ENCODE measurements around the gene DNASE2.
"Not testable (repeated sequence)": the region's sequence is repeated elsewhere in the genome, so short reads cannot be mapped to it uniquely, and the experiment has no call there.

Gene DNASE2

DNA sequence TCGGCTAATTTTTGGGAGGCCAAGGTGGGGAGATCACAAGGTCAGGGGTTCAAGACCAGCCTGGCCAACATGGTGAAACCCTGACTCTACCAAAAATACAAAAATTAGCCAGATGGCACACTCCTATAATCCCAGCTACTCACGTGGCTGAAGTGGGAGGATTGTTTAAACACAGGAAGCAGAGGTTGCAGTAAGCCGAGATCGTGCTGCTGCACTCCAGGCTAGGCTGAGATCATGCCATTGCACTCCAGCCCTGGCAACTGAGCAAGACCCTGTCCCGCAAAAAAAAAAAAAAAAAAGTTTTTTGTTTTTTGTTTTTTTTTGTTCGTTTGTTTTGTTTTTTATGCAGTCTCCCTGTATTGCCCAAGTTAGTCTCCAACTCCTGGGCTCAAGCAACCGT lies 21.7 kb downstream of the DNASE2 start:
- TF ChIP-seq, protein P1, sequence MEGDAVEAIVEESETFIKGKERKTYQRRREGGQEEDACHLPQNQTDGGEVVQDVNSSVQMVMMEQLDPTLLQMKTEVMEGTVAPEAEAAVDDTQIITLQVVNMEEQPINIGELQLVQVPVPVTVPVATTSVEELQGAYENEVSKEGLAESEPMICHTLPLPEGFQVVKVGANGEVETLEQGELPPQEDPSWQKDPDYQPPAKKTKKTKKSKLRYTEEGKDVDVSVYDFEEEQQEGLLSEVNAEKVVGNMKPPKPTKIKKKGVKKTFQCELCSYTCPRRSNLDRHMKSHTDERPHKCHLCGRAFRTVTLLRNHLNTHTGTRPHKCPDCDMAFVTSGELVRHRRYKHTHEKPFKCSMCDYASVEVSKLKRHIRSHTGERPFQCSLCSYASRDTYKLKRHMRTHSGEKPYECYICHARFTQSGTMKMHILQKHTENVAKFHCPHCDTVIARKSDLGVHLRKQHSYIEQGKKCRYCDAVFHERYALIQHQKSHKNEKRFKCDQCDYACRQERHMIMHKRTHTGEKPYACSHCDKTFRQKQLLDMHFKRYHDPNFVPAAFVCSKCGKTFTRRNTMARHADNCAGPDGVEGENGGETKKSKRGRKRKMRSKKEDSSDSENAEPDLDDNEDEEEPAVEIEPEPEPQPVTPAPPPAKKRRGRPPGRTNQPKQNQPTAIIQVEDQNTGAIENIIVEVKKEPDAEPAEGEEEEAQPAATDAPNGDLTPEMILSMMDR (IDR thresholded peaks at IDR 0.05; ENCODE audit: low read depth, low read length, missing control alignments) = no peak
- H3K4me3 ChIP-seq (ENCODE audit: low read depth, low read length) = no peak overlapping the region
- DNase-seq = no peak
- H3K27ac ChIP-seq = no peak overlapping the region
- no peaks in the 10 kb centered on the region for H3K27me3 ChIP-seq (replicated peaks)
- no peaks in the 10 kb centered on the region for H3K36me3 ChIP-seq (replicated peaks)
- in situ Hi-C loops (cut with HindIII; ENCODE audit: low pct_ligation_motif_present, low sequenced_read_pairs) = no loop called here

GRCh38 chr19:12858041-12858928 lies 23.0 kb downstream of the DNASE2 start:
- no peak overlapping the region for H3K27ac ChIP-seq
- no peak overlapping the region for H3K4me3 ChIP-seq (ENCODE audit: low read depth, low read length)
- TF ChIP-seq, protein P1 (IDR thresholded peaks at IDR 0.05; ENCODE audit: low read depth, low read length, missing control alignments) = no peak
- no peak for DNase-seq
- in situ Hi-C loops (cut with HindIII; ENCODE audit: low pct_ligation_motif_present, low sequenced_read_pairs) = no loop called here
- no peaks in the 10 kb centered on the region for H3K36me3 ChIP-seq (replicated peaks)
- H3K27me3 ChIP-seq (replicated peaks) = no peaks in the 10 kb centered on the region

GRCh38 chr19:12856653-12857052 lies 24.6 kb downstream of the DNASE2 start:
- in situ Hi-C loops (cut with HindIII; ENCODE audit: low pct_ligation_motif_present, low sequenced_read_pairs) = no loop called here
- H3K27ac ChIP-seq = no peak overlapping the region
- no peak for DNase-seq
- no peak overlapping the region for H3K4me3 ChIP-seq (ENCODE audit: low read depth, low read length)
- H3K27me3 ChIP-seq (replicated peaks) = no peaks in the 10 kb centered on the region
- H3K36me3 ChIP-seq (replicated peaks) = no peaks in the 10 kb centered on the region
- TF ChIP-seq, protein P1 (IDR thresholded peaks at IDR 0.05; ENCODE audit: low read depth, low read length, missing control alignments) = no peak

- Histone ChIP-seq H3K4me3 (ENCODE audit: low read depth, low read length) (peak overlapping the region; percentile 24), H3K27me3 (replicated peaks) (no peaks in the 10 kb centered on the region), H3K36me3 (replicated peaks) (no peaks in the 10 kb centered on the region), H3K27ac (no peak overlapping the region)
- TF ChIP-seq, protein P1 (IDR thresholded peaks at IDR 0.05; ENCODE audit: low read depth, low read length, missing control alignments) = peak; percentile 72
- peak; percentile 63 for DNase-seq
- in situ Hi-C loops (cut with HindIII; ENCODE audit: low pct_ligation_motif_present, low sequenced_read_pairs) = no loop called here
These were observed 33.8 kb downstream of the DNASE2 start for GRCh38 chr19:12847159-12848139.

DNA sequence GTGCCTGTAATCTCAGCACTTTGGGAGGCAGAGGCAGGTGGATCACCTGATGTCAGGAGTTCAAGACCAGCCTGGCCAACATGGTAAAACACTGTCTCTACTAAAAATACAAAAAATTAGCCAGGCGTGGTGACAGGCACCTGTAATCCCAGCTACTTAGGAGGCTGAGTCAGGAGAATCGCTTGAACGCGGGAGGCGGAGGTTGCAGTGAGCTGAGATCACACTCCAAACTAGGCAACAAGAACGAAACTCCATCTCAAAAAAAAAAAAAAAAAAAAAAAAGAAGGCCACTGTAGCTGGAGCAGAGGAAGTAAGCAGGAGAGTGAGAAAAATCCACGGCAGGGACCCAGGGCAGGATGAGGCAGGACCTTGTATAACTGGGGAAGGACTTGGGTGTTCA lies 34.6 kb downstream of the DNASE2 start:
- H3K27me3 ChIP-seq (replicated peaks); H3K36me3 ChIP-seq (replicated peaks); H3K4me3 ChIP-seq (ENCODE audit: low read depth, low read length); H3K27ac ChIP-seq; DNase-seq; in situ Hi-C loops (cut with HindIII; ENCODE audit: low pct_ligation_motif_present, low sequenced_read_pairs): not testable (repeated sequence)
